Activated naive CD8-positive, alpha-beta T cell (primary cell): ENCODE results near the gene WRNIP1.

Experiments used
- H3K27ac Mint-ChIP-seq: one replicate; pipeline ENCODE4 v1.8.0; 2021; ENCODE audit warnings: mixed read lengths
- H3K27me3 Mint-ChIP-seq: one replicate; pipeline ENCODE4 v1.8.0; 2021; ENCODE audit warnings: mixed read lengths
- H3K36me3 Mint-ChIP-seq: one replicate; pipeline ENCODE4 v1.8.0; 2021; ENCODE audit warnings: mixed read lengths
- H3K4me1 Mint-ChIP-seq: one replicate; pipeline ENCODE4 v1.8.0; 2021; ENCODE audit warnings: low read depth, mixed read lengths
- H3K4me3 Mint-ChIP-seq: one replicate; pipeline ENCODE4 v1.8.0; 2021; ENCODE audit warnings: mild to moderate bottlenecking, mixed read lengths
- H3K9me3 Mint-ChIP-seq: one replicate; pipeline ENCODE4 v1.8.0; 2021; ENCODE audit warnings: low read depth, mixed read lengths

WRNIP1 gene

GRCh38 chr6:2733736-2734480 lies 31.3 kb upstream of the WRNIP1 start:
- H3K4me1 Mint-ChIP-seq: peaks cover 5% of the 10 kb centered on the region
- H3K4me3 Mint-ChIP-seq: no peak overlapping the region
- H3K36me3 Mint-ChIP-seq: no peaks in the 10 kb centered on the region
- H3K27me3 Mint-ChIP-seq: peaks cover 2% of the 10 kb centered on the region
- no peak overlapping the region for H3K27ac Mint-ChIP-seq
- no peaks in the 10 kb centered on the region for H3K9me3 Mint-ChIP-seq

GRCh38 chr6:2734488-2735166 lies 30.6 kb upstream of the WRNIP1 start:
- no peaks in the 10 kb centered on the region for H3K27me3 Mint-ChIP-seq
- peaks cover 5% of the 10 kb centered on the region for H3K4me1 Mint-ChIP-seq
- no peaks in the 10 kb centered on the region for H3K36me3 Mint-ChIP-seq
- no peak overlapping the region for H3K27ac Mint-ChIP-seq
- H3K9me3 Mint-ChIP-seq: no peaks in the 10 kb centered on the region
- H3K4me3 Mint-ChIP-seq: no peak overlapping the region

- Mint-ChIP-seq H3K27me3 (no peaks in the 10 kb centered on the region), H3K4me3 (no peak overlapping the region), H3K9me3 (no peaks in the 10 kb centered on the region), H3K36me3 (no peaks in the 10 kb centered on the region), H3K27ac (no peak overlapping the region), H3K4me1 (peaks cover 5% of the 10 kb centered on the region)
Observed at GRCh38 chr6:2737885-2738284, 27.3 kb upstream of the WRNIP1 start.

GRCh38 chr6:2738373-2738979 lies 26.7 kb upstream of the WRNIP1 start:
- no peak overlapping the region for H3K27ac Mint-ChIP-seq
- H3K4me1 Mint-ChIP-seq: peaks cover 5% of the 10 kb centered on the region
- no peaks in the 10 kb centered on the region for H3K27me3 Mint-ChIP-seq

GRCh38 chr6:2739335-2739734 lies 25.9 kb upstream of the WRNIP1 start:
- no peak overlapping the region for H3K4me3 Mint-ChIP-seq
- H3K27ac Mint-ChIP-seq: no peak overlapping the region
- no peaks in the 10 kb centered on the region for H3K9me3 Mint-ChIP-seq
- no peaks in the 10 kb centered on the region for H3K36me3 Mint-ChIP-seq
- H3K27me3 Mint-ChIP-seq: no peaks in the 10 kb centered on the region
- H3K4me1 Mint-ChIP-seq: peaks cover 5% of the 10 kb centered on the region

More at GRCh38 chr6:2738373-2738979, 26.7 kb upstream of the WRNIP1 start:
- H3K4me3 Mint-ChIP-seq: no peak overlapping the region
- no peaks in the 10 kb centered on the region for H3K36me3 Mint-ChIP-seq
- no peaks in the 10 kb centered on the region for H3K9me3 Mint-ChIP-seq

GRCh38 chr6:2740581-2740980 lies 24.6 kb upstream of the WRNIP1 start:
- peaks cover 5% of the 10 kb centered on the region for H3K4me1 Mint-ChIP-seq
- no peak overlapping the region for H3K27ac Mint-ChIP-seq
- H3K4me3 Mint-ChIP-seq: no peak overlapping the region
- H3K27me3 Mint-ChIP-seq: no peaks in the 10 kb centered on the region
- no peaks in the 10 kb centered on the region for H3K9me3 Mint-ChIP-seq
- H3K36me3 Mint-ChIP-seq: no peaks in the 10 kb centered on the region

- Mint-ChIP-seq H3K27me3 (no peaks in the 10 kb centered on the region), H3K4me3 (no peak overlapping the region), H3K9me3 (no peaks in the 10 kb centered on the region), H3K36me3 (no peaks in the 10 kb centered on the region), H3K27ac (no peak overlapping the region), H3K4me1 (peaks cover 5% of the 10 kb centered on the region)
Observed at GRCh38 chr6:2741756-2742155, 23.4 kb upstream of the WRNIP1 start.

GRCh38 chr6:2743280-2744208 lies 21.6 kb upstream of the WRNIP1 start:
- no peaks in the 10 kb centered on the region for H3K36me3 Mint-ChIP-seq
- H3K4me3 Mint-ChIP-seq: no peak overlapping the region
- no peaks in the 10 kb centered on the region for H3K9me3 Mint-ChIP-seq
- no peaks in the 10 kb centered on the region for H3K27me3 Mint-ChIP-seq
- H3K27ac Mint-ChIP-seq: no peak overlapping the region
- no peaks in the 10 kb centered on the region for H3K4me1 Mint-ChIP-seq

GRCh38 chr6:2744209-2744771 lies 20.9 kb upstream of the WRNIP1 start:
- Mint-ChIP-seq H3K27me3 (no peaks in the 10 kb centered on the region), H3K9me3 (no peaks in the 10 kb centered on the region), H3K4me1 (no peaks in the 10 kb centered on the region), H3K36me3 (no peaks in the 10 kb centered on the region), H3K4me3 (no peak overlapping the region), H3K27ac (no peak overlapping the region)

- Mint-ChIP-seq H3K9me3 (no peaks in the 10 kb centered on the region), H3K36me3 (no peaks in the 10 kb centered on the region), H3K4me1 (peaks cover 1% of the 10 kb centered on the region), H3K4me3 (no peak overlapping the region), H3K27me3 (no peaks in the 10 kb centered on the region), H3K27ac (no peak overlapping the region)
Observed at GRCh38 chr6:2744778-2745177, 20.4 kb upstream of the WRNIP1 start.

- Mint-ChIP-seq H3K4me3 (no peak overlapping the region), H3K27ac (no peak overlapping the region), H3K36me3 (no peaks in the 10 kb centered on the region), H3K4me1 (peaks cover 5% of the 10 kb centered on the region), H3K27me3 (no peaks in the 10 kb centered on the region), H3K9me3 (no peaks in the 10 kb centered on the region)
Observed at GRCh38 chr6:2745246-2745645, 19.9 kb upstream of the WRNIP1 start.

- Mint-ChIP-seq H3K27me3 (peaks cover 1% of the 10 kb centered on the region), H3K4me3 (no peak overlapping the region), H3K4me1 (peaks cover 5% of the 10 kb centered on the region), H3K9me3 (no peaks in the 10 kb centered on the region), H3K36me3 (no peaks in the 10 kb centered on the region), H3K27ac (no peak overlapping the region)
Observed at GRCh38 chr6:2746557-2747061, 18.6 kb upstream of the WRNIP1 start.

GRCh38 chr6:2748183-2748582 lies 17.0 kb upstream of the WRNIP1 start:
- Mint-ChIP-seq H3K27me3 (peaks cover 1% of the 10 kb centered on the region), H3K4me1 (peaks cover 7% of the 10 kb centered on the region), H3K27ac (no peak overlapping the region), H3K36me3 (no peaks in the 10 kb centered on the region), H3K9me3 (no peaks in the 10 kb centered on the region), H3K4me3 (no peak overlapping the region)

GRCh38 chr6:2749969-2750600 lies 15.1 kb upstream of the WRNIP1 start:
- no peak overlapping the region for H3K27ac Mint-ChIP-seq
- H3K4me1 Mint-ChIP-seq: peaks cover 7% of the 10 kb centered on the region
- H3K27me3 Mint-ChIP-seq: peaks cover 1% of the 10 kb centered on the region

More at GRCh38 chr6:2749969-2750600, 15.1 kb upstream of the WRNIP1 start:
- H3K4me3 Mint-ChIP-seq: no peak overlapping the region
- no peaks in the 10 kb centered on the region for H3K36me3 Mint-ChIP-seq
- H3K9me3 Mint-ChIP-seq: no peaks in the 10 kb centered on the region
